Glomerular endothelial cell (primary cell): ENCODE measurements around the gene TAF3. TPM values are rescaled to one million over a fixed set of nuclear protein-coding genes. Genes with fewer than 3 reads are reported as not detected.
"Not testable (repeated sequence)": the region's sequence is repeated elsewhere in the genome, so short reads cannot be mapped to it uniquely, and the experiment has no call there.

Experiments
- DNase-seq: peaks from one replicate; pipeline ENCODE4 v3.0.0-alpha.2; 2011; ENCODE audit warnings: low read depth, low spot score; ENCODE audit errors: extremely low read depth
- total RNA-seq: library from RNA; depleted of rRNA; stranded (reverse); fragments of >200 nt; gene quantifications from 2 replicates; pipeline ENCODE4 v1.2.3, GENCODE V29; 2015

The TAF3 gene
- total RNA-seq, 1 donor from 2014 or later = 6.5 TPM

DNA sequence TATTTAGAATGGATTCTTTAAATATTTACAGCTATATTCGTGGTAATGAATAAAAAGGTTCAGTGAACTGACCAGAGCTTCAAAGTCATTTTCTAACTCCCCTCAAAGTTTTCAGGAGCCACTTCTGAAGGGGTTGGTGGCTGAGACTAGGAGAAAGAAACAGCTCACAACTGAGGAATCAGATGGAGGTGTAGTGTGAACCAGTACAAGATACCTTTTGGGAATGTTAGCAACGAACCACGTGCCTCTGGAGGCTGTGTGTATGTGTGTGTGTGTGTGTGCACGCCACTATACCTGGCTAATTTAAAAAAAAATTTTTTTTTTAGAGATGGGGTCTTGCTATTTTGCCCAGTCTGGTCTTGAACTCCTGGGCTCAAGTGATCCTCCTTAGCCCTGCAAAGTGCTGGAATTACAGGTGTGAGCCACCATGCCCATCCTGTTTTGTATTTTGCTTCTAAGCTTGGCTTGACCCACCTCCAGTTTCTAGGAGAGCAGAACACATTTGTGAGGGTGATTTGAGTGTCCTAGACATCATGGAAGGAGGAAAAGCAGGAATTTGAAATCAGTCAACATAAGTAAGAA lies 9.5 kb upstream of the TAF3 start:
- DNase-seq = no peak

DNA sequence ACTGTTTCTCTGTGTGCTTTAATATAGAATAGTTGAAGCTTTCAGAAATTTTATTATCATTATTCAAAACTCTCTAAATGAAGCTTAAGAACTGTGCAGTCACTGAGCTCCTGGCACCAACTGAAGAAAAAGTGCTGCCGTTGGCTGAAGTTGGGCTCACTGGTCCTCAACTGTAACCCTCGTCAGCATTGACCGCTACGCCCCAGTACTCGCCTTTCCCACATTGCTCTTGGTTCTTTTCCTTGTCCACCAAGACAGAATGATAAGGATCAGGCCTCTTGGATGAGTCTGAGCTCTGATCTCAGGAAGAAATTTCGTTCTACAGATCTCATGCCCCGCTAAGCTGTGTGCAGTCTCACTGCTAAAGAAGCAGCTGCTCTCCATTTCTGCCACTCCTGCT lies 7.9 kb upstream of the TAF3 start:
- DNase-seq = no peak

DNA sequence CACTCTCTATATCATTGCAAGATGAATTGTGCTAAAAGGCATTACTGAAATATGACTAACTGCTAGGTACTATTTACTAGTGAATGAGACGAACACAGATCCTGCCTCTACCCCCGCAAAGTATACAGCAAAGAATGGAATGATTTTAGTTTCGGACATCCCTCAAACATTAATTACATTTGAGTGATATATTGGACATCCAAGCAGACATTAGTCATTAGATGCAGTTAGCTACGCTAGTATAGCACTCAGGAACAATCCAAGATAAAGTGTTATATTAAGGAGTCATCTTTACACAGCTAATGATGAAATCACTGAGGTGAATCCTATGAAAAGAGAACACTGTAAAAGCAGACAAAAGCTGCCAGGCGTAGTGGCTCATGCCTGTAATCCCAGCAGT lies 7.3 kb upstream of the TAF3 start:
- DNase-seq = no peak

DNA sequence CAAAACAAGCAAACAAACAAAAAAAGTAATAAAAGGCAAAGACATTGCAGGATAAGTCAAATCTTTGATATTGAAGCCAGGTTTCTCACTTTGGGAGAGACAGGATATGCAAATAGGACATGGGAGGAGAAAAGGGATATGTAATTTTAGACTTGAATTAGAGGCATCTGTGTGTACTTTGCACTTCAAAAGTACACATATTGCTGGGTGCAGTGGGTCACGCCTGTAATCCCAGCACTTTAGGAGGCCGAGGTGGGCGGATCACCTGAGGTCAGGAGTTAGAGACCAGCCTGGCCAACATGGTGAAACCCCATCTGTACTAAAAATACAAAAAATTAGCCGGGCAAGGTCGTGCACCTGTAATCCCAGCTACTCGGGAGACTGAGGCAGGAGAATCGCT lies 6.6 kb upstream of the TAF3 start:
- not testable (repeated sequence) for DNase-seq

DNA sequence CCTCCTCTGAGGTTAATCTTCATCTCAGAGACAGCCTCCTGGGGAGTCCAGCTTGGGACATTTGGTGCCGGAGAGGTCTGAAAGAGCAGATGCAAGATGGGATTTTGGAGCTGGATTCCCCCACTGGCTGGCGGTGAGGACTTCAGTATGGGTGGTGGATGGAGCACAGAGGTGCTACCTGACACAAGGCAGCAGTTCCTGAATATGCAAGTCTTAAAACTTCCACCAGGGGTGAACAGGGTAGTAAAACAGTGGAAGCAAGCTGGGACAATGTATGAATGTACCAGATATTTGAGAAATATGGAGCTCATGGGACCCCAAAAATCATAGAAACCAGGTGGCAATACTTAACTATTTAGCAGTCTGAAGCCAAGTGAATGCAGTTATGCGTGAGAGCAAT lies 4.8 kb upstream of the TAF3 start:
- DNase-seq = no peak

DNA sequence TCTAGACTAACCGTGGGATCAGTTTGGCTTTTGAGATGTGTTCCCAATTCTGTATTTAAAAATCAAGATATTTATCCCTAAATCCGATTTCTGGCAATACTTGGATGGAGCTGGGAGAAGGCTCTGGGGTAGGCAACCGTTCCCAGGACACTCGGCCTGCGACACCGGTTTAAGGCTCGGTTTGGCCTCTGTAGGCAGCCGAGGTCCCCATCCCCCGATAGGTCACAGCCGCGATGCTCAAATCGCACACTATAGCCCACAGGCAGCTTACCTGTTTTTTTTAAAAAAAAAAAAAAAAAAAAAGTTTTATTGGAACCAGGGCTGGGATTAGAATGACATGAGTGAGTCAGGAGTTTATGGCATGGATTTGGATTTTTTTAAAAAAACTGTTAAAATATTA lies 729 bp upstream of the TAF3 start:
- no peak for DNase-seq

DNA sequence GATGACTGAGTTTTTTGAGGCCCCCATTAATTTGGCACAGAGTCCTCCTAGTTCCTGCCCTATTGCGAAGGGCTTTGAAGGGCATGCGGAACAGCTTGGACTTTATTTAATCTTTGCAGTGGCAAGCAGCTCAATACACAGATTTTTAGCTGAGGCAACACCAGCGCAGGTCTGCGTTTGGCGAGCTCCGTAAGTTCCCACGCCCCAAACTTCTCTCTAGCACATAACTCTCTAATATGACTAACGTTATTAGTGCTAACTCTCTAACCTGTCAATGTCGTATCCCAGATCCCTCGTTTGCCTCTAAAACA lies 366 bp upstream of the TAF3 start:
- DNase-seq = no peak

DNA sequence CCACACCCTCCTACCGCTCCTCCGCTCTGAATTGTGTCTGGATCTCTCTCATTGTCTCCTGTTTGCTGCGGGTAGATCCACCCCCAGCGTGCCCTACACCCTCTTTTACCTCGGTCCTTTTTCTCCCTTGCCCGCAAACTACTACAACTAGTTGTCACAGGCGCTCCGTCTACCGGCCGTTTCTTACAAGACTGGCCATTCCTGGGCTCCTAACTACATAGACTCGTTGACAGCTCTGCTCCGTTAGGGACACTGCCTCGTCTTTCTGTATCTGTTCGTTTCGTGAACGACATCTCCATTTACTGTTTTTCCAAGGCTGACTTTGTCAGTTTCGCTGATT lies 786 bp downstream of the TAF3 start:
- no peak for DNase-seq

DNA sequence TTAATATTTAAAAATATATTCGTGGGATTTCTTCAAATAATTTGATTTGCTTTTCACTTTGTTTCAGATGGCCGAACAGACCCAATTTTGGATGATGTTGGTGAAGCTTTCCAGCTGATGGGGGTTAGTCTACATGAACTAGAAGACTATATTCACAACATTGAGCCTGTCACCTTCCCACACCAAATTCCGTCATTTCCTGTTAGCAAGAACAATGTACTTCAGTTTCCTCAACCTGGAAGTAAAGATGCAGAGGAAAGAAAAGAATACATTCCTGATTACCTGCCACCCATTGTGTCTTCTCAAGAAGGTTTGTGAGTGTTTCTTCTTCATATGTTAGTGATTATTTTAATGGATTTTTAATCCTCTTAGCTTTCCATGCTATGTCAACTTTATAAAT lies 5.9 kb downstream of the TAF3 start:
- DNase-seq = peak; percentile 27

DNA sequence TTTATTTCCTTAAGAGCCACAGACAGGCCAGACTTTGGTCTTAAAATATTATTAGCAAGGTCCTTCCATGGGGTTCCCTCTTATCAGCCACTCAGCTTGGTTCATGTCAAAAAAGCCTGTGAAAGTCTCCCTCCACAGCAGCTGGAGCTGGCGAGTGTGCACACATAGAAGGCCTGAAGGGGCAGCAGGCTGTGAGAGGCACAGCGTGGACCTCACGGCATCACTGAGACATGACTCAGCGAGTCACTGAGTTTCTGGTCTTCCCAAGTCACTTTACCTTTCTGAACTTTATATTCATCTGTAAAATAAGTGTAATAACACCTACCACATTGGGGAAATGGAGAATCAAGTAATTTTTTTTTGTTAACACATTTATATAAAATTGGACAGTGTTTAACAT lies 8.7 kb downstream of the TAF3 start:
- DNase-seq = no peak

DNA sequence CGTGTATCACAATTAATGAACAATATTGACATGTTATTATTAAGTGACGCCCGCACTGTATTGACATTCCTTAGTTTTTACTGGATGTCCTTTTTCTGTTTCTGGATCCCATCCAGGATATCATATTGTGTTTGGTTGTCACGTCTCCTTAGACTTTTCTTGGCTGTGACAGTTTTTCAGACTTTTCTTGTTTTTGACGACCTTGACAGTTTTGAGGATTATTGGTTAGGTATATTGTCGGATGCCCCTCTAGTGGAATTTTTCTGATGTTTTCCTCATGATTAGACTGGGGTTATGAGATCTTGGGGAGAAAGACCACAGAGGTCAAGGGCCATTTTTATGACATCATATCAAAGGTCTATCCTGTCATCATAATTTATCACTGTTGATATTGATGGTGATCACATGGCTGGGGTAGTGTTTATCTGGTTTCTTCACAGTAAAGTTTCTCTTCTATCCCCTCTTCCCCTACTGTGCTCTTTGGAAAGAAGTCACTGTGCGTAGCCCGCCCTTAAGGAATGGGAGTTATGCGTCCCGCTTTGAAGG lies 11.1 kb downstream of the TAF3 start:
- no peak for DNase-seq

DNA sequence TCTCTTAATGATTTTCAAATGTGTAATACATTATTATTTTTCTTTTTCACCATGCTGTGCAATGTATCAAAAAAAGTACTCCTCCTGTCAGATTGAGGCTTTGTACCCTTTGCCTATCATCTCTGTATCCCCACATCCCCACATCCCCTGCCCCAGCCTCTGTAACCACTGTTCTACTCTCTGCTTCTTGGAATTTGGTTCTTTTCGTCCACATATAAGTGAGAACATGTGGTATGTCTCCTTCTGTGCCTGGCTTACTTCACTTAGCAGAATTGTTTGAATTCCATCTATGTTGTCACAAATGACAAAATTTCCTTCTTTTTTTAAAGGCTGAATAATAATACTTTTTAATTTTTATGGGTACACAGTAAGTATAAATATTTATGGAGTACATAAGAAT lies 13.8 kb downstream of the TAF3 start:
- DNase-seq = no peak

DNA sequence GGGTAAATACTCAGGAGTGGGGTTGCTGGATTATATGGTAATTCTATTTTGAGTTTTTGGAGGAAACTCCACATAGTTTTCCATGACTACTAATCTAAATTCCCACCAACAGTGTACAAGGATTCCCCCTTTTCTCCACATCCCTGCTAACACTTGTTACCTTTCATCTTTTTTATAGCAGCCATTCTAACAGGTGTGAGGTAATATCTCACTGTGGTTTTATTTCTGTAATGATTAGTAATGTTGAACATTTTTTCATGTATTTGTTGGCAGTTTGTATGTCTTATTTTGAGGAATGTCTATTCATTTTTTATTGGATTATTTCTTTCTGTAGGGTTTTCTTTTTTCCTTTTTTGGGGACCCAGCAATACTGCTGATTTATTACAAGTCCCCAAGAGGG lies 14.9 kb downstream of the TAF3 start:
- DNase-seq = no peak

DNA sequence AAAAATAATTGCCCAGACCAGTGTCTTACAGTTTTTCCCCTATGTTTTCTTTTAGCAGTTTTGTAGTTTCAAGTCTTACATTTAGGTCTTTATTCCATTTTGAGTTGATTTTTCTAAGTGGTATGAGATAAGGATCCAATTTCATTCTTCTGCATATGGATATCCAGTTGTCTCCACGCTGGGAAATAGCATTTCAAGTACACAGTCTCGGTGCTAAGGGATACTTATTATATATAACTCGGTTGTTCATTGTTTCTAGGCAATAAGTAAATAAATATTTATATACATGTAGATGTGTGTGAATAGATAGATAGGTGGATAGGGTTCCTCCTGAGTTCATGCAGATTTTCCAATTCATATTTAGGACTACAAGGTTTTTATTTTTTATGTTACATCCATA lies 16.0 kb downstream of the TAF3 start:
- no peak for DNase-seq

DNA sequence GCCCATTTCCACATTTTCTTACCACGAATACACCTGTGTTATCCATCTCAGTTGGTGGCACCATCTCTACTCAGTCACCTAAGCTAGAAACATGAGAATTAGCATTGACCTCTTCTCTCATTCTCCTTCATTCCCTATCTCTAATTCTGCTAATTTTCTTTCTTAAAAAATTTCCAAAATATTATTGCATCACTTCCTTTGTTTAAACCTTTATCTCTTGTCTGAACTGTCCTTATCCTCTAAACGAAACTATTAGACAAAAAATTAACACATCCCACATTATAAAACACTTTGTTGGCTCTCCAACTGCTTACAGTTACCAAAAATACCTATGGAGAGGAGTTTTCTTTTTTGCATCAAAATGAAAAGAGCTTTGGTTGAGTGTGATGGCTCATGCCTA lies 18.3 kb downstream of the TAF3 start:
- DNase-seq = no peak

DNA sequence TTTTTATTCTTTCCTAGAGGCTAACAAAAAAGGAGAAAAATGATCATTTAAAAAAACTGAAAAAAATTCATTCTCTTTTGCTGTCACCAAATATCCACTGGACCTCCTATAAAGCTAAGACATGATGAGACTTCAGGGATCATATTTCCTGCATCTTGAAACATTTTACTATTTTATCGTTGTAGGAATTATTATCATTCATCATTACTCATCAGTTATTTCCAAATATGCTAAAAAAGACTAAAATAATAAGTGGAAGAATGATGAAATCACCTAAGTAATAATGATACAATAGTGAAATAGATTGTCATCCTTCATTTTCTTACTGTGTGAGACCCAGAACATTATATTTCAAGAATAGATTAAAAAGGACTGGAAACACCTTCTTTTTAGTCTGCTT lies 28.3 kb downstream of the TAF3 start:
- no peak for DNase-seq

DNA sequence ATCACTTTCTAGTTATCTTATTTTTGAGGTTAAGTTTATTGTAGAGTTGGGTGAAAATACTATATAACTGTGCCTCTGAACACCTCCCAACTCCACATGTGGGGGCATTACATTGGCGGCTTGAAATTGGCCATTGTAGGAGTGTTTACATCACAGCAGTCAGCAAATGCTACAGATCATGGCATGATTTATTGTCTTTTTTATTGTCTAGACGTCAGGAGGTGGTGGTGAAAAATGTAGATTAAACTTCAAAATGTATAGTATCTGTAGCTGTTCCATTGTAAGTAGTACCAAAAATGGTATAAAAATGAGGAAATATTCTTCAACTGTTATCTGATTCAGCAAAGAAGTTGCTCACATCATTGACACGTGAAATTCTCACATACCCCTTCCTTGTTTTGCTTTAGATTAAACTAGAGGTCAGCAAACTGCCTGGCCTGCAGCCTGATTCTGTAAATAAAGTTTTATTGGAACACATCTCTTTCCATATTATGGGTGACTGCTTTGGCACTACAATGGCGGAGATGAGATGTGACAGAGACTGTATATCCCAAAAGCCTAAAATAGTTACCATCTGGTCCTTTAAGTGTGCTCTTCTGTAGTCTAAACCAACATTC lies 35.0 kb downstream of the TAF3 start:
- no peak for DNase-seq

DNA sequence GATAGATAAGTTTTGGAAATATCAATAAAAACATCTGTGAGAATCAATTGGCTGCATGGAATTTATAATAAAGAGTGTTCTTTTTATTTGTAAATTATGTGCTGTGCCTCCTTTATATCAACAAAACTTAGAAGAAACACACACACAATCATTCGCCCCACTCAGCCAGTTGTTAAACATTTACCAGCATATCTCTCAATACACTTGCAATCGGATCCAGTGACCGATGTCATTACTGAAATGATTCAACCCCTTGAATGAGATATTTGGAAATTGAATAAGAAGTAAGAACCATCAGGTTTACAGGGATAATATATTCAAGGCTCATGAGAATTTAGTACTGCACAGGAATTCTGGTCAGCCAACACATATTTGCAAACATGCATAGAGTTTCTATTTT lies 35.6 kb downstream of the TAF3 start:
- DNase-seq = no peak

DNA sequence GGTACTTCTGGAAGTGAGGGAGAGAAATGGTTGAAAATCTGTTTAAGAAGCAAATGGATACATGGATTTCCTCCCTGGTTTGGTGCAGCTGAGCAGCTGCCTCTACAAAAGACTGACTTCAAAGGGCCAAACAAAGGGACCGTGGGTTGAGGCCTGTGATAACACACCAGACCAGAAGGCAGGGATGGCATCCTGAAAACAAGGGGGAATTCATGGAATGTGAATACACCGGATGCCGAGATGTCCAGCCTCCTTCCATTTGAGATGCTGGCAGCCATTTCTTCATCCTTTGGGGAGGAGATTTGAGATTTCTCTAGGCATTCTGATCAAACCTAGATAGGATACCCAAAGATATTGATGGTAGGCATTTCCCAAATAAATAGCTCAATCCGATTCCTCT lies 36.9 kb downstream of the TAF3 start:
- DNase-seq = no peak

DNA sequence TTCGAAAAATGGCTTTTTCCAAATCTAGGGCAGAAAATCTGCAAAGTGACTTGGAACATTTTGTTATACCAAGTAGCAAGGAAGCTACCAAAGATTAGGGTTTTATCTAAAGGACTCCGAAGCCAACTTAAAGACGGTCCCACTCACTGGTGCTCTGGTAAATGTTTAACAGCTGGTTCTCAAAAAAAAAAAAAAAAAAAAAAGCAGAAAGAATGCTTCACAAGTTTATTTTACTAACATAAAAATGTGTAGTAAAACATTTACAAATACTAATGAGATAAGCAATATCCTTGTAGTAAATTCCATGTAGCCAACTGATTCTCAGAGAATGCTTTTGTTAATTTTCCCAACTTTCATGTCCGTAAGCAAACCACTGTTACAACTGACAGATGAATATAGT lies 38.4 kb downstream of the TAF3 start:
- no peak for DNase-seq

DNA sequence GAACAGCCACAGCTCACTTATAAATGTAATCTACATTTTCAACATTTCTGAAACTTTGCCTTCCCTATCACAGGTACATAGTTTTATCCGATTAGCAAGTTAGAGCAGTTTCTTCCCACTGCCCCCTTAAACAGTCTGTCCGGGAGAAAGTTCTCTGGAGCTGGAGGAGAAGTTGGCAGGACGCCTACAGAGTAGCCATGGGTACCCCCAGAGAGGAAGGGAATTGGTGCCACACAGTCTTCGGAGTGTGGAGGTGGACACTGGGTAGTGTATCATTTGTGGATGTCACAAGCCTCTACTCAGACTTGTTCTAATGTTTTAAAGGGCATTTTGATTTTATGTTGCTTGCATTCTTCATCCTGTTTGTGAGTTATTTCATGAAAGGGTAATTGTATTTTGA lies 39.0 kb downstream of the TAF3 start:
- no peak for DNase-seq

DNA sequence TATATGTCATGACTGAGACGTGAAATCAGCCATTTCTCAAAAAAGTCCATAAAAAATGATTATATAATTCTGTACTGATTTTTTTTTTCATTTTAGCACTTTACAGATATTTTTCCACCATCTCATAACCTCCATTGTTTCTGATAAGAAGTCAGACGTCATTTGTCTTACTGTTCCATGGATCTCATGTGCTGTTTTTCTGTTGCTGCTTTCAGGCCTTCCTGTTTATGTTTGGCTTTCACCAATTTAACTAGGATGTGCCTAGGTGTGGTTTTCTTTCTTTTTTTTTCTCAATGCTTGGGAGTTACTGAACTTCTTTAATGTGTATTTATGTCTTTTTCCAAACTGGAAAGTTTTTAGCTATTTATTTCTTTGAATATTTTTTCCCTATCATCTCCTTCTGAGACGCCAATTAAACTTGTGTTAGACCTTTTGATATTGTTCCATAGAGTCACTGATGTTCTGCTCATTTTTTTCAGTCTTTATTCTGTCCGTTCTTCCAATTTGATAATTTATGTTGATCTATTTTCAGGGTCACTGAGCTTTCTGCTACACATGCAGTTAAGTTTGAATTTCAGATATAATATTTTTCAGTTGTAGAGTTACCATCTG lies 43.3 kb downstream of the TAF3 start:
- no peak for DNase-seq

DNA sequence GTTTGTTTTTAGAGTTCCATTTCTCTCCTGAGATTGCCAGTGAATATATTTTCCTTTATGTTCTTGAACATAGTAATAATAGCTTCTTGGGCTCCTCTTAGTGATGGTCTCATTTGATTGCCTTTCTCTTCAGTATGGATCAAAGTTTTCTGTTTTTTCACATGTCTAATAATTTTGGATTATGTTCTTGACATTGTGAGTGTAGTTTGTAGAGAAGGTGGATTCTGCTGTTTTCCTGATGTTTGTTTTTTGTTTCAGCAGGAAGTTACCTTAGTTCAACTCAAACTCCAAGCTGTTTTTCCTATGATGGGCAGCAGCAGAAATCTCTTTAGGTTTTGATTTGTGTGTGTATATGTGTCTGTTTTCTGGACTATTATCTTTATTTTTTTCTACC lies 43.8 kb downstream of the TAF3 start:
- no peak for DNase-seq
